HepG2 (cell line): ENCODE results near the gene PLIN5. TPM values are rescaled to one million over a fixed set of nuclear protein-coding genes. Genes with fewer than 3 reads are reported as not detected.

Experiments
- ARHGAP35 ChIP-seq: sonication (generic); formaldehyde crosslinking; IDR thresholded peaks from 2 replicates; pipeline ENCODE4 v1.9.0; 2022; ENCODE audit warnings: mild to moderate bottlenecking, inconsistent platforms, moderate library complexity, missing genetic modification reagents, borderline replicate concordance
- ATM ChIP-seq: fragments of 450-650 bp; IDR thresholded peaks from 2 replicates; pipeline ENCODE4 v1.7.1; 2017; ENCODE audit warnings: mild to moderate bottlenecking, borderline replicate concordance
- EP300 ChIP-seq, 3 experiments: sonication (generic) in 1 of 3; formaldehyde crosslinking in 1 of 3; IDR thresholded peaks; 2 replicates each; pipeline versions ENCODE4 v1.5.1 to v1.6.1; 2011 to 2020; ENCODE audit warnings: low read depth in 2 of 3, low read length in 2 of 3, borderline replicate concordance in 1 of 3, improper control_type of control experiment in 1 of 3, mild to moderate bottlenecking in 1 of 3, missing genetic modification reagents in 1 of 3, moderate library complexity in 1 of 3
- GATAD1 ChIP-seq: IDR thresholded peaks from 2 replicates; pipeline ENCODE4 v1.6.1; 2016; ENCODE audit warnings: missing genetic modification reagents, missing compliant biosample characterization
- GTF3A ChIP-seq: sonication (generic); formaldehyde crosslinking; conservative IDR thresholded peaks from 2 replicates; pipeline ENCODE4 v1.4.0; 2020; ENCODE audit warnings: mild to moderate bottlenecking, missing genetic modification reagents
- MAF1 ChIP-seq: sonication (generic); formaldehyde crosslinking; IDR thresholded peaks from 2 replicates; pipeline ENCODE4 v1.5.0; 2020; ENCODE audit warnings: missing genetic modification reagents, borderline replicate concordance
- NCOA5 ChIP-seq: sonication (generic); formaldehyde crosslinking; IDR thresholded peaks from 2 replicates; pipeline ENCODE4 v1.4.0; 2020; ENCODE audit warnings: missing genetic modification reagents
- NR2F2 ChIP-seq: IDR thresholded peaks from 2 replicates; pipeline ENCODE4 v1.6.1; 2012; ENCODE audit warnings: low read depth, inconsistent platforms, borderline replicate concordance
- PPARG ChIP-seq: conservative IDR thresholded peaks from 2 replicates; pipeline ENCODE4 v1.6.1; 2016; ENCODE audit warnings: missing biosample characterization, missing genetic modification reagents
- RFXAP ChIP-seq: sonication (generic); formaldehyde crosslinking; IDR thresholded peaks from 2 replicates; pipeline ENCODE4 v1.4.0; 2020; ENCODE audit warnings: missing genetic modification reagents, borderline replicate concordance
- ZNF136 ChIP-seq: sonication (generic); formaldehyde crosslinking; IDR thresholded peaks from 2 replicates; pipeline ENCODE4 v1.8.1; 2022; ENCODE audit warnings: low read depth, mild to moderate bottlenecking, moderate library complexity, missing genetic modification reagents
- ZNF232 ChIP-seq: sonication (generic); formaldehyde crosslinking; IDR thresholded peaks from 2 replicates; pipeline ENCODE4 v1.4.0; 2020; ENCODE audit warnings: missing genetic modification reagents, borderline replicate concordance
- ZNF547 ChIP-seq: sonication (generic); formaldehyde crosslinking; IDR thresholded peaks from 2 replicates; pipeline ENCODE4 v1.5.1; 2020; ENCODE audit warnings: mild to moderate bottlenecking, missing genetic modification reagents
- ZNF850 ChIP-seq: sonication (generic); formaldehyde crosslinking; conservative IDR thresholded peaks from 2 replicates; pipeline ENCODE4 v1.9.0; 2021; ENCODE audit warnings: mild to moderate bottlenecking, missing genetic modification reagents
- ZSCAN20 ChIP-seq: sonication (generic); formaldehyde crosslinking; IDR thresholded peaks from 2 replicates; pipeline ENCODE4 v1.4.0; 2020; ENCODE audit warnings: missing genetic modification reagents, mild to moderate bottlenecking, borderline replicate concordance
- polyA plus RNA-seq, 8 experiments: library from polyadenylated mRNA; depleted of rRNA in 3 of 8; stranded (reverse) in 7 of 8; unstranded in 1 of 8; fragments of >200 nt; fragmentation: Illumina TruSeq in 4 of 8; extraction: Trizol in 4 of 8; gene quantifications; 2 replicates each; pipeline versions ENCODE4 v1.2.1 to v1.2.3, GENCODE V29; 2011 to 2016; ENCODE audit warnings: low read depth in 4 of 8, missing spikeins in 1 of 8, mixed read lengths in 1 of 8; ENCODE audit not compliant: insufficient read depth in 1 of 8
- total RNA-seq, 5 experiments: library from RNA; depleted of rRNA; stranded (reverse); fragments of >200 nt; fragmentation: Illumina TruSeq; extraction: Trizol; gene quantifications; 2 replicates each; pipeline ENCODE4 v1.2.3, GENCODE V29; 2016; ENCODE audit warnings: low read depth in 1 of 5
- TF ChIP-seq, protein P1 (sequence below): sonication (generic); formaldehyde crosslinking; IDR thresholded peaks from 2 replicates; pipeline ENCODE4 v1.4.0; 2020; ENCODE audit warnings: missing genetic modification reagents
- TF ChIP-seq, protein P2 (sequence below): IDR thresholded peaks from 2 replicates; pipeline ENCODE4 v1.6.1; 2012; ENCODE audit warnings: low read length, improper control_type of control experiment
- TF ChIP-seq, protein P3 (sequence below): sonication (generic); formaldehyde crosslinking; IDR thresholded peaks from 2 replicates; pipeline ENCODE4 v1.9.0; 2021; ENCODE audit warnings: missing genetic modification reagents, borderline replicate concordance
- TF ChIP-seq, protein P4 (sequence below), 2 experiments: fragments of 450-650 bp in 1 of 2; sonication (generic) in 1 of 2; formaldehyde crosslinking; IDR thresholded peaks; 2 replicates each; pipeline versions ENCODE4 v1.5.0 to v1.8.0; 2020 to 2022; ENCODE audit warnings: mild to moderate bottlenecking in 1 of 2, missing genetic modification reagents in 1 of 2

The PLIN5 gene
- total and polyA plus RNA-seq, 2 of the 13 experiments (the other 11 are each of a cell fraction or from before 2014, with no cell fraction given): 1.8 to 4.8 TPM

DNA sequence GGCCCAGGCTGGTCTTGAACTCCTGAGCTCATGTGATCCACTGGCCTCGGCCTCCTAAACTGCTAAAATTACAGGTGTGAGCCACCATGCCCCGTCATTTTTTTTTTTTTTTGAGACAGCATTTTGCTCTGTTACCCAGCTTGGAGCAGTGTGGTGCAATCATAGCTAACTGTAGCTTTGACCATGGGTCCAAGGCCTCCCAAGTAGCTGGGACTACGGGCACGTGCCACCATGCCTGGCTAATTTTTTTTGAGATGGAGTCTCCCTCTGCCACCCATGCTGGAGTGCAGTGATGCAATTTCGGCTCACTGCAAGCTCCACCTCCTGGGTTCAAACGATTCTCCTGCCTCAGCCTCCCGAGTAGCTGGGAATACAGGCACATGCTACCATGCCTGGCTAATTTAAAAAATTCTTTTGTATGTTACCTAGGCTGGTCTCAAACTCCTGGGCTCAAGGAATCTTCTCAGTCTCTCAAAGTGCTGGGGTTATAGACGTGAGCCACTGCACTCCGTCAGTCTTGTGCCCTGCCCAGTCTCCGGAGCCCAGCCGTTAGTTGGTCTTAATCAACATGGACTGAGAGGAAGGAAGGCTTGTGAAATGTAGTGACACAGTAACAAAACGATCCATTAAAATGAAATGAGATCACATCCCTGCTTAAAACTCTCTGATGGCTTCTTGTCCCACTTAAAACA is 6.2 kb upstream of the PLIN5 start (continued):
- TF ChIP-seq, protein P1, sequence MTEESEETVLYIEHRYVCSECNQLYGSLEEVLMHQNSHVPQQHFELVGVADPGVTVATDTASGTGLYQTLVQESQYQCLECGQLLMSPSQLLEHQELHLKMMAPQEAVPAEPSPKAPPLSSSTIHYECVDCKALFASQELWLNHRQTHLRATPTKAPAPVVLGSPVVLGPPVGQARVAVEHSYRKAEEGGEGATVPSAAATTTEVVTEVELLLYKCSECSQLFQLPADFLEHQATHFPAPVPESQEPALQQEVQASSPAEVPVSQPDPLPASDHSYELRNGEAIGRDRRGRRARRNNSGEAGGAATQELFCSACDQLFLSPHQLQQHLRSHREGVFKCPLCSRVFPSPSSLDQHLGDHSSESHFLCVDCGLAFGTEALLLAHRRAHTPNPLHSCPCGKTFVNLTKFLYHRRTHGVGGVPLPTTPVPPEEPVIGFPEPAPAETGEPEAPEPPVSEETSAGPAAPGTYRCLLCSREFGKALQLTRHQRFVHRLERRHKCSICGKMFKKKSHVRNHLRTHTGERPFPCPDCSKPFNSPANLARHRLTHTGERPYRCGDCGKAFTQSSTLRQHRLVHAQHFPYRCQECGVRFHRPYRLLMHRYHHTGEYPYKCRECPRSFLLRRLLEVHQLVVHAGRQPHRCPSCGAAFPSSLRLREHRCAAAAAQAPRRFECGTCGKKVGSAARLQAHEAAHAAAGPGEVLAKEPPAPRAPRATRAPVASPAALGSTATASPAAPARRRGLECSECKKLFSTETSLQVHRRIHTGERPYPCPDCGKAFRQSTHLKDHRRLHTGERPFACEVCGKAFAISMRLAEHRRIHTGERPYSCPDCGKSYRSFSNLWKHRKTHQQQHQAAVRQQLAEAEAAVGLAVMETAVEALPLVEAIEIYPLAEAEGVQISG: peak; percentile 43
- TF ChIP-seq ZNF232 (0 out of 2 replicates have a peak, but pooled peaks have one; percentile 14), MAF1 (CRISPR knock-in tag) (no peak), ZNF850 (no peak), NCOA5 (CRISPR knock-in tag) (no peak), PPARG (CRISPR knock-in tag) (no peak), ZSCAN20 (CRISPR knock-in tag) (no peak), GATAD1 (no peak), ZNF547 (CRISPR knock-in tag) (no peak), RFXAP (0 out of 2 replicates have a peak, but pooled peaks have one; percentile 52), NR2F2 (no peak), ATM (no peak), ZNF136 (CRISPR knock-in tag) (no peak), ARHGAP35 (CRISPR knock-in tag) (no peak), GTF3A (CRISPR knock-in tag) (no peak), EP300 (IDR thresholded peaks at IDR 0.05; ENCODE audit: low read depth in 2 of 2, low read length in 2 of 2) (no peak), EP300 (CRISPR knock-in tag; IDR thresholded peaks at IDR 0.05; ENCODE audit: borderline replicate concordance) (no peak)
- TF ChIP-seq, protein P2, sequence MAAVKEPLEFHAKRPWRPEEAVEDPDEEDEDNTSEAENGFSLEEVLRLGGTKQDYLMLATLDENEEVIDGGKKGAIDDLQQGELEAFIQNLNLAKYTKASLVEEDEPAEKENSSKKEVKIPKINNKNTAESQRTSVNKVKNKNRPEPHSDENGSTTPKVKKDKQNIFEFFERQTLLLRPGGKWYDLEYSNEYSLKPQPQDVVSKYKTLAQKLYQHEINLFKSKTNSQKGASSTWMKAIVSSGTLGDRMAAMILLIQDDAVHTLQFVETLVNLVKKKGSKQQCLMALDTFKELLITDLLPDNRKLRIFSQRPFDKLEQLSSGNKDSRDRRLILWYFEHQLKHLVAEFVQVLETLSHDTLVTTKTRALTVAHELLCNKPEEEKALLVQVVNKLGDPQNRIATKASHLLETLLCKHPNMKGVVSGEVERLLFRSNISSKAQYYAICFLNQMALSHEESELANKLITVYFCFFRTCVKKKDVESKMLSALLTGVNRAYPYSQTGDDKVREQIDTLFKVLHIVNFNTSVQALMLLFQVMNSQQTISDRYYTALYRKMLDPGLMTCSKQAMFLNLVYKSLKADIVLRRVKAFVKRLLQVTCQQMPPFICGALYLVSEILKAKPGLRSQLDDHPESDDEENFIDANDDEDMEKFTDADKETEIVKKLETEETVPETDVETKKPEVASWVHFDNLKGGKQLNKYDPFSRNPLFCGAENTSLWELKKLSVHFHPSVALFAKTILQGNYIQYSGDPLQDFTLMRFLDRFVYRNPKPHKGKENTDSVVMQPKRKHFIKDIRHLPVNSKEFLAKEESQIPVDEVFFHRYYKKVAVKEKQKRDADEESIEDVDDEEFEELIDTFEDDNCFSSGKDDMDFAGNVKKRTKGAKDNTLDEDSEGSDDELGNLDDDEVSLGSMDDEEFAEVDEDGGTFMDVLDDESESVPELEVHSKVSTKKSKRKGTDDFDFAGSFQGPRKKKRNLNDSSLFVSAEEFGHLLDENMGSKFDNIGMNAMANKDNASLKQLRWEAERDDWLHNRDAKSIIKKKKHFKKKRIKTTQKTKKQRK: no peak
- TF ChIP-seq, protein P3, sequence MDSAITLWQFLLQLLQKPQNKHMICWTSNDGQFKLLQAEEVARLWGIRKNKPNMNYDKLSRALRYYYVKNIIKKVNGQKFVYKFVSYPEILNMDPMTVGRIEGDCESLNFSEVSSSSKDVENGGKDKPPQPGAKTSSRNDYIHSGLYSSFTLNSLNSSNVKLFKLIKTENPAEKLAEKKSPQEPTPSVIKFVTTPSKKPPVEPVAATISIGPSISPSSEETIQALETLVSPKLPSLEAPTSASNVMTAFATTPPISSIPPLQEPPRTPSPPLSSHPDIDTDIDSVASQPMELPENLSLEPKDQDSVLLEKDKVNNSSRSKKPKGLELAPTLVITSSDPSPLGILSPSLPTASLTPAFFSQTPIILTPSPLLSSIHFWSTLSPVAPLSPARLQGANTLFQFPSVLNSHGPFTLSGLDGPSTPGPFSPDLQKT: no peak
- TF ChIP-seq, protein P4, sequence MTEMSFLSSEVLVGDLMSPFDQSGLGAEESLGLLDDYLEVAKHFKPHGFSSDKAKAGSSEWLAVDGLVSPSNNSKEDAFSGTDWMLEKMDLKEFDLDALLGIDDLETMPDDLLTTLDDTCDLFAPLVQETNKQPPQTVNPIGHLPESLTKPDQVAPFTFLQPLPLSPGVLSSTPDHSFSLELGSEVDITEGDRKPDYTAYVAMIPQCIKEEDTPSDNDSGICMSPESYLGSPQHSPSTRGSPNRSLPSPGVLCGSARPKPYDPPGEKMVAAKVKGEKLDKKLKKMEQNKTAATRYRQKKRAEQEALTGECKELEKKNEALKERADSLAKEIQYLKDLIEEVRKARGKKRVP (CRISPR knock-in tag; IDR thresholded peaks at IDR 0.05): peak in 1 of 2 experiments; percentile 48; a peak in 2 of 4 replicates
